GM18511 (cell line): ENCODE results near the gene CLASP2.
"Not testable (repeated sequence)": the region's sequence is repeated elsewhere in the genome, so short reads cannot be mapped to it uniquely, and the experiment has no call there.

Source experiments
- ATAC-seq: cut with Tn5 transposase; IDR thresholded peaks from one replicate; pipeline ENCODE4 v1.9.1; 2021; ENCODE audit warnings: mild to moderate bottlenecking, moderate library complexity; ENCODE audit not compliant: unreplicated experiment

The CLASP2 gene

DNA sequence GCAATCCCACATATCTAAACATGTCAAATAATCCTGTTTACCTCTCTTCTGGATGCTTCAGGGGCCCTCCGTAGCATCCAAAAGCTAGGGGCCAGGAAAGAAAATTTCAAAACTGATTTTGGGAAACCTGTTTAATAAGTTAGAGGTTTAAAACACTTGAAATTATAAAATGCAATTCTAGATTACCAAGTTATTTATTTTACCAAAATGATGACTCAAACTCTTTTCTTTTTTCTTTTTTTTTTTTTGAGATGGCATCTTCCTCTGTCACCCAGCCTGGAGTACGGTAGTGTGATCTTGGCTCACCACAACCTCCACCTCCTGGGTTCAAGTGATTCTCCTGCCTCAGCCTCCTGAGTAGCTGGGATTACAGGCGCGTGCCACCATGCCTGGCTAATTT is 258.5 kb downstream of the CLASP2 start:
- not testable (repeated sequence) for ATAC-seq

DNA sequence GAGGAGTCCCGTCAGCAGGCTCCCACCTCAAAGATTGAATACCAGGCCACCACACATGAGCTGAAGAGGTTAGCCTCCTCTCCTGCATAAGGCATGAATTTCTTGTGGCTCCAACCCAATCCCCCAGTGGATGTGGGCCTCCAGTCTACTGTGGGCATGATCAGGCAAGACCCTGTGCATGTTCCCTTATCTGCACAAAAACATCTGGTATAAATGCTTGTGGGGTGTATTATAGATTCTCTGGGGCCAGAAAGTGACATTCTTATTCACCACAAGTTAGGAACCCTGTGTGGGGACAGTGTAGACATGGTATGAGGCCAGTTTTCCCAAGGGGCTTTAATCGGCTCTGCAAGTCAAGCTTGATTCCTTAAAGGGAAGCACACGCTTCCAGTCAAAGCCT is 259.6 kb downstream of the CLASP2 start:
- no peak for ATAC-seq

DNA sequence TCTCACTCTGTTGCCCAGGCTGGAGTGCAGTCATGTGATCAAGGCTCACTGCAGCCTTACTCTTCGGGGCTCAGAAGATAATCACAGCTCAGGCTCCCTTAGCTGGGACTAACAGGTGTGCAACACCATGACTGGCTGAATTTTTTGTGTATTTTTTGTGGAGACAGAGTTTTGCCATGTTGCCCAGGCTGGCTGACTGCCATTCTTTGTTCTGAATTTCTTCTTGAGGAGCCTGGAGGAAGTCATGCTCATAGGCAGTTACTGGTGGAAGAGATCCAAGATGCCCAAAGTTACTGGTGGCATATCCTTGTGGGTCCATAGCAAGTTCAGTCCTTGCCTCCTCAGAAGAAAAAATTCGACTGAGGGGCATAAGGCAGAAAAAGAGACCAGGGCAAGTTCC is 261.3 kb downstream of the CLASP2 start:
- ATAC-seq: no peak

DNA sequence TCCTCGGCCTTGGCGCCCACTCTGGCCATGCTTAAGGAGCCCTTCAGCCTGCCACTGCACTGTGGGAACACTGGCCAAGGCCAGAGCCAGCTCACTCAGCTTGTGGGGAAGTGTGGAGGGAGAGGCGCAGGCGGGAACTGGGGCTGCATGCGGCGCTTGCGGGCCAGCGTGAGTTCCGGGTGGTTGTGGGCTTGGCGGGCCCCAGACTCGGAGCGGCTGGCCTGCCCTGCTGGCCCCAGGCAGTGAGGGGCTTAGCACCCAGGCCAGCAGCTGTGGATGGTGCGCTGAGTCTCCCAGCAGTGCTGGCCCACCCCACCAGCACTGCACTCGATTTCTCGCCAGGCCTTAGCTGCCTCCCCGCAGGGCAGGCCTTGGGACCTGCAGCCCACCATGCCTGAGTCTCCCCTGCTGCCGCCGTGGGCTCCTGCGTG is 264.7 kb downstream of the CLASP2 start:
- no peak for ATAC-seq

DNA sequence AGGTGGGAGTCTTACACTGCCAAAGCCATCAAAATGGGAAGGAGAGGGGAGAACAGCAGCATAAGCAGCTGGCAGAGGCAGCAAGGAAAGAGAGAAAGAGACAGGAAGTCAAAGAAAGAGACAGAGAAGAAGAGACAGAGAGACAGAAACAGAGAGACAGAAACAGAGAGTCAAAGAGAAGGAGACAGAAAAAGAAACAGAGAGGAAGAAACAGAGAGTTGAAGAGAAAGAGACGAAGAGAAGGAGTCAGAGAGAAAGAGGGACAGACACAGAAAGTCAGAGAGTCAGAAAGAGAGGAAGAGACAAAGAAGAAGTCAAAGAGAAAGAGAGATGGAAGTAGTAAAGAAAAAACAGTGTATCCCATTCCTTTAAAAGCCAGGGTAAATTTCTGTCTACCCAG is 266.1 kb downstream of the CLASP2 start:
- ATAC-seq: not testable (repeated sequence)

DNA sequence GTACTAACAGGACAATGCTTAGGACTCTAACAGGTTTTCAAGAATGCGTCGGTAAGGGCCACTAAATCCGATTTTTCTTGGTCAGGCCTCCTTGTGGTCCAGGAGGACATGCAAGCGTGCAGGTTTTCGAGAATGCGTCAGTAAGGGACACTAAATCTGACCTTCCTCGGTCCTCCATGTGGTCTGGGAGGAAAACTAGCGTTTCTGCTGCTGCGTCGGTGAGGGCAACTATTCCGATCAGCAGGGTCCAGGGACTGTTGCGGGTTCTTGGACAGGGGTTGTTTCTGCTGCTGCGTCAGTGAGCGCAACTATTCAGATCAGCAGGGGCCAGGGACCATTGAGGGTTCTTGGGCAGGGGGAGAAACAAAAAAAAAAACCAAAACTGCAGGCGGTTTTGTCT is 270.1 kb downstream of the CLASP2 start:
- no peak for ATAC-seq

DNA sequence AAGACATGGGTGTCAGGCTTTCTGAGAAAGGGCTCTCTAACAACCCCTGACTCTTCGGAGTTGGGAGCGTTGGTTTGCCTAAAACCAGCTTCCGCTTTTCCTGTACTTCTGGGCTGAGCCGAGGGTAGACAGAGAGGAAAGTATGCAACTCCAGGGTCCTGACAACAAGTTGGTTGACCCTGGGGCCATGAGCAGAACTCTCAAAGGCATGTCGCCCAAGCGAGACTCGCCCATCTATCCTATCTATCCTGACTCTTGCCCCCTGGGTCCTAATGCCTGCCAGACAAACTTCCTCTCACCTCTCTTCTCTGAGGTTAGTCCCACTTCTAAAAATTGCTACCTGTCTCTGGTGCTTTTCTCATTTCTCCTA is 270.8 kb downstream of the CLASP2 start:
- ATAC-seq: not testable (repeated sequence)
